ENCODE data around the gene ZFAND3. TPM values are rescaled to one million over a fixed set of nuclear protein-coding genes. Genes with fewer than 3 reads are reported as not detected.

ZFAND3 gene
- total and polyA plus RNA-seq, 10 of the 15 experiments (the other 5 are each of a cell fraction or from before 2014, with no cell fraction given): 0.90 to 34.4 (median 16.3) TPM

DNA sequence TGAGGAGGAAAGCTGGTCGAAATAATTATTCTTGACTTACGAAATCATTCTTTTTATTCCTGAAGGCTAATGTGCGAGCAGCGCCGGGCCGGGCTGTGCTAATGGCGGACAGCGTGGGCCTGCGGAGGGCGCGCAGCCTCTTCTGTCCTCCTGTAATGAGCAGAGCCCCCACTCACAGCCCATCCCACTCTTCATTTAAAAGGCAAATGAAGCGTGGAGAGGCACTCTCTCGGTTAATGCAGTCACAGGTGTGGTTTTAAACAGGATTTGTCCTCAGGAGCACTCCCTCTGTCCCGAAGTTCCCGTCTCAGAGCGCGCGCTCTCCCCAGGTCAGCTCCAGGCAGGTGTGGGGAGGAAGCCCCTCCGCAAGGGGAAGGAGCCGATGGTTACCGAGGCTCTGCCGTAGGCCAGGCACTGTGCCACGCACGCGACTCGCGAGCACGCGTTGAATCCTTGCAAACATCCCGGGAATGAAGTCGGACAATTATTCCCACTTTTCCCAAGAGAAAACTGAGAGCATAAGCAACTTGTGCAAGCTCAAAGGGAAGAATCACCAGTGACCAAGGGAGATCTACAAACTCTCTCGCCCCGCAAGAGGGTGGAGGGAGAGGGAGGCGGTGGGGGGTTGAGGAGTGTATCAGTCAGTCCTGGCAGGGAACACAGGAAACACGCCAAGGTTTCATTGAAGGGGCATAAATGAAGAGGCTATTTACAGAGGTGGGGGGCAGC, 35.5 kb upstream of the ZFAND3 start (continued):
- no peak for TF ChIP-seq ZBTB40 (IDR thresholded peaks at IDR 0.05; ENCODE audit: borderline replicate concordance)
- TF ChIP-seq POU2F2 (IDR thresholded peaks at IDR 0.05; ENCODE audit: borderline replicate concordance, low read depth, low read length): no peak
- TF ChIP-seq CHD2 (IDR thresholded peaks at IDR 0.05; ENCODE audit: borderline replicate concordance, low read depth, low read length): no peak
- TF ChIP-seq ZNF217 (IDR thresholded peaks at IDR 0.05): no peak
- no peak for TF ChIP-seq RELA (IDR thresholded peaks at IDR 0.05; ENCODE audit: borderline replicate concordance, partially characterized antibody)
- no peak for TF ChIP-seq NRF1 (conservative IDR thresholded peaks at IDR 0.05; ENCODE audit: low read depth, low read length)
- no peak for TF ChIP-seq HDAC2 (IDR thresholded peaks at IDR 0.05)
- TF ChIP-seq MYC (IDR thresholded peaks at IDR 0.05; ENCODE audit: insufficient read depth, insufficient read length, insufficient replicate concordance, low read length, severe bottlenecking): no peak
- 0 out of 2 replicates have a peak, but pooled peaks have one; percentile 37 for TF ChIP-seq IKZF1 (conservative IDR thresholded peaks at IDR 0.05)
- no peak for TF ChIP-seq SUZ12 (IDR thresholded peaks at IDR 0.05; ENCODE audit: unreplicated experiment)
- peak; percentile 90 for TF ChIP-seq YY1 (IDR thresholded peaks at IDR 0.05; ENCODE audit: low read depth, low read length)
- no peak for TF ChIP-seq ASH2L (IDR thresholded peaks at IDR 0.05; ENCODE audit: borderline replicate concordance, low read depth)
- TF ChIP-seq NR2C1 (IDR thresholded peaks at IDR 0.05): no peak
- TF ChIP-seq BACH1 (IDR thresholded peaks at IDR 0.05; ENCODE audit: borderline replicate concordance): no peak
- TF ChIP-seq, protein P1, sequence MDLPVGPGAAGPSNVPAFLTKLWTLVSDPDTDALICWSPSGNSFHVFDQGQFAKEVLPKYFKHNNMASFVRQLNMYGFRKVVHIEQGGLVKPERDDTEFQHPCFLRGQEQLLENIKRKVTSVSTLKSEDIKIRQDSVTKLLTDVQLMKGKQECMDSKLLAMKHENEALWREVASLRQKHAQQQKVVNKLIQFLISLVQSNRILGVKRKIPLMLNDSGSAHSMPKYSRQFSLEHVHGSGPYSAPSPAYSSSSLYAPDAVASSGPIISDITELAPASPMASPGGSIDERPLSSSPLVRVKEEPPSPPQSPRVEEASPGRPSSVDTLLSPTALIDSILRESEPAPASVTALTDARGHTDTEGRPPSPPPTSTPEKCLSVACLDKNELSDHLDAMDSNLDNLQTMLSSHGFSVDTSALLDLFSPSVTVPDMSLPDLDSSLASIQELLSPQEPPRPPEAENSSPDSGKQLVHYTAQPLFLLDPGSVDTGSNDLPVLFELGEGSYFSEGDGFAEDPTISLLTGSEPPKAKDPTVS (IDR thresholded peaks at IDR 0.05; ENCODE audit: low read depth, low read length): no peak
- TF ChIP-seq WRNIP1 (IDR thresholded peaks at IDR 0.05; ENCODE audit: borderline replicate concordance, low read depth, low read length): no peak
- TF ChIP-seq SMAD1 (IDR thresholded peaks at IDR 0.05; ENCODE audit: low read depth, partially characterized antibody): no peak
- TF ChIP-seq CBX3 (IDR thresholded peaks at IDR 0.05; ENCODE audit: borderline replicate concordance, low read depth): no peak
- TF ChIP-seq, protein P2, sequence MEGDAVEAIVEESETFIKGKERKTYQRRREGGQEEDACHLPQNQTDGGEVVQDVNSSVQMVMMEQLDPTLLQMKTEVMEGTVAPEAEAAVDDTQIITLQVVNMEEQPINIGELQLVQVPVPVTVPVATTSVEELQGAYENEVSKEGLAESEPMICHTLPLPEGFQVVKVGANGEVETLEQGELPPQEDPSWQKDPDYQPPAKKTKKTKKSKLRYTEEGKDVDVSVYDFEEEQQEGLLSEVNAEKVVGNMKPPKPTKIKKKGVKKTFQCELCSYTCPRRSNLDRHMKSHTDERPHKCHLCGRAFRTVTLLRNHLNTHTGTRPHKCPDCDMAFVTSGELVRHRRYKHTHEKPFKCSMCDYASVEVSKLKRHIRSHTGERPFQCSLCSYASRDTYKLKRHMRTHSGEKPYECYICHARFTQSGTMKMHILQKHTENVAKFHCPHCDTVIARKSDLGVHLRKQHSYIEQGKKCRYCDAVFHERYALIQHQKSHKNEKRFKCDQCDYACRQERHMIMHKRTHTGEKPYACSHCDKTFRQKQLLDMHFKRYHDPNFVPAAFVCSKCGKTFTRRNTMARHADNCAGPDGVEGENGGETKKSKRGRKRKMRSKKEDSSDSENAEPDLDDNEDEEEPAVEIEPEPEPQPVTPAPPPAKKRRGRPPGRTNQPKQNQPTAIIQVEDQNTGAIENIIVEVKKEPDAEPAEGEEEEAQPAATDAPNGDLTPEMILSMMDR (IDR thresholded peaks at IDR 0.05 in 2 of 3, conservative IDR thresholded peaks at IDR 0.05 in 1 of 3; ENCODE audit: control insufficient read depth in 2 of 3, extremely low read depth in 1 of 3, insufficient read depth in 1 of 3, low read depth in 3 of 3, low read length in 3 of 3): peak in 1 of 3 experiments; percentile 12; a peak in 1 of 6 replicates
- no peak for TF ChIP-seq ZNF622 (IDR thresholded peaks at IDR 0.05)
- TF ChIP-seq, protein P3, sequence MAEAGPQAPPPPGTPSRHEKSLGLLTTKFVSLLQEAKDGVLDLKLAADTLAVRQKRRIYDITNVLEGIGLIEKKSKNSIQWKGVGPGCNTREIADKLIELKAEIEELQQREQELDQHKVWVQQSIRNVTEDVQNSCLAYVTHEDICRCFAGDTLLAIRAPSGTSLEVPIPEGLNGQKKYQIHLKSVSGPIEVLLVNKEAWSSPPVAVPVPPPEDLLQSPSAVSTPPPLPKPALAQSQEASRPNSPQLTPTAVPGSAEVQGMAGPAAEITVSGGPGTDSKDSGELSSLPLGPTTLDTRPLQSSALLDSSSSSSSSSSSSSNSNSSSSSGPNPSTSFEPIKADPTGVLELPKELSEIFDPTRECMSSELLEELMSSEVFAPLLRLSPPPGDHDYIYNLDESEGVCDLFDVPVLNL (IDR thresholded peaks at IDR 0.05; ENCODE audit: low read depth, low read length): no peak
- peak; percentile 66 for TF ChIP-seq POLR2A (IDR thresholded peaks at IDR 0.05; ENCODE audit: low read depth, low read length)
- TF ChIP-seq TCF7 (IDR thresholded peaks at IDR 0.05; ENCODE audit: borderline replicate concordance): no peak
